Measurements from ENCODE around the gene GGT6.

Gene GGT6

DNA sequence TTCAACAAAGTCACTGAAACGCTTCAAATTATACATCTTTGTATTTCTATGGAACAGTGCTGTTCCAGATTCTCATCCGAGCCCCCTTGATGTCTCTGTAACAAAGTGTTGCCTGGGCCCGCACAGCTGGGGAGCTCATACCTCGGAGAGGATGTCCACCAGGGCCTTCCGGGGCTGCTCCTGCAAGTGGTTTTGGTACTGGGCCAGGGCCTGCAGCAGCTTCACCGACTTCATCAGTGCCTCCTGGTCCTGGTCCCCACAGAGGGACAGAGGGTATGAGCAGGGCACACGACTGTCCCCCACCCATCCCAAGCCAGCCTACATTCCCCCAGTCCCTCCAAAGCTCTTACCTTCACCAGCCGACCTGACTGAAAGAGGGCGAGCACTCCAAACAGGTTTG lies 6.7 kb downstream of the GGT6 start:
- no peak for DNase-seq (ENCODE audit: low read depth in 2 of 2)

DNA sequence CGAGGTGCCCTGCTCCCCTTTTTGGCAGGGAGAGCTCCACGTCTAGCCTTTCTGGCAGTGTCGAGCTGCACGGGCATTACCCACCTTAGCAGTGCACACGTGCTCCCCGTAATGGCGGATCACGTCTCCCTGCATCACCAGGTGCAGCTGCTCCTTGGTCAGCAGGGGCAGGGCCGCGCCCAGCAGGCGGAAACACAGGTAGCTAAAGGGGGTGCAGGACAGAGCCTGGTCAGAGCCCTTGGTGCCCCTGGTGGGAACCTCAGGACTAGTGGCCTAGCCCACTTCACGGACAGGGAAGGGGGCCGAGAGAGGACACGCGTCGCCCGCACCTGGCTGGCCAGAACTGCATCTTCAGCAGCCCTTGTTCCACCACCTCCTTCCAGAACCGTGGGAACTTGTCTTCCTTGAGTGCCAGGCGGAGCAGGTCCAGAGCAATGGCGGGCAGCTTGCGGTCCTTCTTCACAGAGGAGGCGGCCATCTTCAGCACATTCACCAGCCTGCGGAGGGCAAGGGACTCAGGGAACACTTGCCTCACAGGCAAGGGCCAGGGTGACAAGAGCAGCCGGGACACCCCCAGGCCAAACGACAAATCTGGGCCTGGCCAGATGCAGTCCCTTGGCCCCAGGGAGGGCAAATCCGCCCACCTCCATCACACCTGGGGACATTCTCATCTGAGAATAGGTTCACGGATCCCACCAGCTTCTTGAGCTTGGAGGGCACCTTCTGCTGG lies 8.4 kb downstream of the GGT6 start:
- no peak for DNase-seq (ENCODE audit: low read depth in 2 of 2)

DNA sequence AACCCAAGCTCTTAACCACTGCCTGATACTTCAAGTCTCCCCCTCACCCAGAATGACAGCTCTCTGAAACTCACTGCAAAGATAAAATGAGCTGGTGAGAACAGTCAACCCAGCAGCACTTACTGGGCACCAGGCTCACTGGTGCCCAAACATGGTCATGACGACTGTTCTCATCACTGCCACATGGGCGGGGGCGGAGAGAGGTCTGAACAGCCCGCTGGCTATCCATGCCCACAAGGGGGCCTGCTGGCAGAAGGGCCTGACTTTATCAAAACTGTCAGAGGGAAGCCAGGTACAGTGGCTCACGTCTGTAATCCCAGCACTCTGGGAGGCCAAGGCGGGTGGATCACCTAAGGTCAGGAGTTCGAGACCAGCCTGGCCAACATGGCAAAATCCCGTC lies 9.2 kb downstream of the GGT6 start:
- DNase-seq (ENCODE audit: low read depth in 2 of 2), result no peak

DNA sequence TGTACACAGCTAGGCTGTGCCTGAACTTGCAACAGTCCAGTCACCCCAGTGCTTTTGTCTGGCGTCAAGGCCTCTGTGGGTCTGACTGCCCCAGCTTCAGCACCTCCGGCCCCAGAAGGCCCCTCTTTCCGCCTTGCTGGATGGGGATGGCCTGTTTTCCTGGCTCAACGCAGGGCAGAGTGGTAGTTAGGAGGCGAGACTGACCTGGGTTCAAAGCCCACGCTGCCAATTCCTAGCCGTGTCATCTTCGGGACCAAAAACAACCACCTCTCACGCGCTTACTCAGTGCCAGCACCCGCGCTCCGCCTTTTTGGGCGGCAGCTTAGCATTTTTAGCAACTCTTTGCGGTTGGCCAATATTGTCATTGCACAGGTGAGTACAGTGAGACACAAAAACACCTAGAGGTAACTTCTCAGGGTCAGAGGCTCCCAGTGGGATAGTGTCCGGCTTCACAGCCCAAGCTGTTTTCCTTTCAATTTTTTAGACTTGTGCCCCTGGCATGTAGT lies 9.8 kb downstream of the GGT6 start:
- DNase-seq (ENCODE audit: low read depth in 2 of 2), result no peak

DNA sequence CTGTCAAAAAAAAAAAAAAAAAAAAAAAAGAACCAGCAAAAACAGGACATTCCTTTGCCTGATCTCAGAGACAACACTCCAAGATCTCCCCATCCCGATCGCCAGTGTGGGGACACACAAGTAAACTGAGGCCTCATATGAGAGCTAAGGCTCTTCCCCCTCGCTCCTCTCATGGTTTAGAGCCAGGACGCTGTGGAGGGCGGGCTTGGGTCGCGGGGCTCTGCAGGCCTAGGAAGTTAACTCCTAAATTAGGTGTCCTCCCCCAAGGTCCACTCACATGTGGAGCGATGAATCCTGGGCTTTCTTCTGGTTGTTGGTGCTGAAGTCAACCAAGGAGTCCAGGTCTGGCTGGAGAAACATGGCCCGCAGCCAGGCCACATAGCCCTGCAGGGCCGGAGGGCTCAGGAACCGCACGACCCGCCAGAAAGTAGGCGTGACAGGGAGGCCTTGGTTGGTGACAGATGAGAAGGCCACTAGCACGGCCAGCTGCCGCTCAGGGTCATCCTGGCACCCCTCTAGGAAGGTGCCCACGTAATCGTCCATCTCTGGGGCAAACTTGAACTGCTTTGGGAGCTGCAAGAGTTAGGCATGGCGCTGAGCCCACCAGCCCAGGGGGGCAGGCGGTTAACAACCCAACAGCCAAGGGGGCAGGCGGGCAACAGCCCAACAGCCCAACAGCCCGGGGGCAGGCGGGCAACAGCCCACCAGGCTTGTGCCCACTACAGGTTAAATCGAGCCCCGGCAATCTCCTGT lies 10.4 kb downstream of the GGT6 start:
- no peak for DNase-seq (ENCODE audit: low read depth in 2 of 2)

DNA sequence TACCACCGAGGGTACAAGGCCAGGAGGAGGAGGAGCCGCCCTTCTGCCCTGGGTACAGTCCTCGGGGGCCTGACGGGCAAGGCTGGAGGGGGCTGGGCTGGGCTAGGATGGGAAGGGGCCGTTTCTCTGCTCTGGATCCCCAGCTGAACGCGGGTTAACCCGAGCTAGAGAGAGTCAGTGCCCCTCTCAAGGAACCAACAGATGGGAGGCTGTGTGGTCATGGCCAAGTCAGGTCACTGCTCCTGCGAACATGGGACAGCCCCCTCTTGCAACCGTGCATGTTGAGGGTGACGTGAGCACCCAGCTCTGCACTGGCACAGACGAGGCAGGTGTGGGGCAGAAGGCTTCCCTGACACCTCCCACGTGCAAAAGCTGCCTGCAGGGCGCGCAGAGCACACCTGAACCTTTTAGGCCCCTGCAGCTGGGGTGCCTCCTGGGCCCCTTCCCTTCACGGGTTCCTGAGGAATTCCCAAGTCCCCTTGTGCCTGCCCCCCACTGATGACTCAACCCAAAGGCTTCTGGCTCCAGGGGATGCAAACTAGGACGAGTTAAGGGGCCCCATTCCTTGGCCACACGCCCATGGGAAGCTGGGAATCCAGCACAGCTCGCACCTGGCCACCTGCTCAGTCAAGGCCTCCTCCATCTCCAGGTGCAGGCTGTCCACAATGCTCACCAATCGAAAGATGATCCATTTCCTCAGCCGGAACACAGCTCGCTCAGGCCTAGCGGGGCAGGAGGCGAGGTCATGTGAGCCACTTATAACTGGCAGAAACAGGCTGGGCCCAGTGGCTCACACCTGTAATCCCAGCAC lies 11.5 kb downstream of the GGT6 start:
- no peak for DNase-seq (ENCODE audit: low read depth in 2 of 2)

DNA sequence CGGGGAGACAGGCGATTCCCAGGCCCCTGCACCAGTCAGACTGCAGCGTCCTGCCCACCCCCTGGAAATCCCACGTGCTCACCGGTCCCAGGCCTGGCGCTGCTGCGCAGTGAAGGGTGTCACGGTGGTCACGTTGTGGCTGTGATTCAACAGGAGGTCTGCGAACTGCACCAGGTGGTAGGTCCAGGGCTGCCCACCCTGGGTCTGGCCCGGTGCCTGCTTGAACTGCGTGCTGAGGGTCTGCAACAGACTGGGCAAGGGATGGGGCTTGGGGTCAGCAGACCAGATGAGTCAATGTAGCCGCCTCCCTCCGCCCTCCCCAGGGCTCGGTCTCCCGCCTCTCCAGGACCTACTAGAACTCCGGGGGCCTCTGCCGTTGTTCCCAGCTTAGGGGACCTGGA lies 12.3 kb downstream of the GGT6 start:
- DNase-seq (ENCODE audit: low read depth in 2 of 2), result no peak

DNA sequence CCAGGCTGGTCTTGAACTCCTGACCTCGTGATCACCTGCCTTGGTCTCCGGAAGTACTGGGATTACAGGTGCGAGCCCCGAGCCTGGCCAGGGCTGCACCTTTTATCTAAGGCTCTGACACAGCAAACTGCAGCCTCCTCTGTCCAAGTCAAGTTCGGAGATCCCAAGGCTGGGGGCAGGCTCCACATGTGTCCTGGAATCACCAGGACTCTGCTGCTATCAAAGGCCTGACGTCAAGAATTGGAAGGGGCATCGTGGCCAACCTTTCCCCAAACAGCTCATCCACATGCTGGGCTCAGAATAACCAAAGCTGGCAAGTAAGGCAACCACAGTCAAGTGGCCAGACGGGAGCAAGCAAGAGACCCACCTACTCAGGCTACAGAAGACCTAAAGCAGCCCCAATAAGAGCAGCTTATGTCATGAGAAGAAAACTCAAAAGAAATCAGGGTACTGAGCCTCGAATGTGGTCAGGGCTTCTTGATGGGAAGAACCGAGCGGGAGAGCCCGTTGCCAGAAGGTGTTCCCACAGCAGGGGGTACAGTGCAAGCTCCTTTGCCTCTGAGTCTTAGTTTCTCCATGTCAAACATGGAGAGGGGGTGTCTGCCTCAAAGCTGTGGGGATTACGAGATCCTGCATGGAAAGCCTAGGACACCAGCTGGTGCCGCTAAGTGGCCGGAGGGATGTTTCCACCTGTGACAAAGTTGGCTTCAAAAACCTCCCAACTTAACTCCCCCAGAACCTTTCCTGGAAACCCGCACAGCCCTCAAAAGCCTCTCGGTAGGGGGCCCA lies 13.1 kb downstream of the GGT6 start:
- no peak for DNase-seq (ENCODE audit: low read depth in 2 of 2)

DNA sequence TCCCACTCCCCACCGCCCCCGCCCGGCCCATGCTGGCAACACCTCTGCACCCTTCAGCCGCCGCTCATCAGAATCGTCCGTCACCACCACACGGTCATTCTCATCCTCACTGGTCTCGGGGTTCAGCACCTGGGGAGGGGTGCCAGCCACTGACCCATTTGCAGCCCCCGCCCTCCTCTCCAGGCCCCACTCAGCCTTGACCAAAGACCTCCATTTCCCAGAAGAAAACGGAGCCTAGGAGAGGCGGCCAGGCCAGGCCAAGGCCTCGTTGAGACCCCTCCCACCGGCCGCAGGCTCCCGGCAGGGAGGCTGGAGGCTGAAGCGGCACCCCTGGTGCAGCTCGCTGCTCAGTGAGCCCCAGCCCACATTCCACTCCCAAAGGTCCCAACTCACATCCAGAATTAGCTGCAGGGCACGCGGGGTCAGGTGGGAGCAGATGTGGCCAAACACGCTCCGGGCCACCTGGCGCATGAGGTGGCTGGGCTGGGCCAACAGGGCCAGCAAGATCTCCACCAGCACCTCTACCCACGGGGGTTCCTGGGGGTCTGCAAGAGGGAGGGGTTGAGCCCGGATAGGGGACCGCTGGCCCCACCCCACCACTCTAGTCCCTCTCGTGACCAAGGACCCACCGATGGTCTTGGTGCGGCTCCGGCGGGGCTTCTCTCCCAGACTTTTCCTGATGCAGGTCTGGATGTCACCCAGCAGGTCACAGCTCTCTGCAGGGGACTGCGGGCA lies 15.0 kb downstream of the GGT6 start:
- DNase-seq (ENCODE audit: low read depth in 2 of 2), result no peak

DNA sequence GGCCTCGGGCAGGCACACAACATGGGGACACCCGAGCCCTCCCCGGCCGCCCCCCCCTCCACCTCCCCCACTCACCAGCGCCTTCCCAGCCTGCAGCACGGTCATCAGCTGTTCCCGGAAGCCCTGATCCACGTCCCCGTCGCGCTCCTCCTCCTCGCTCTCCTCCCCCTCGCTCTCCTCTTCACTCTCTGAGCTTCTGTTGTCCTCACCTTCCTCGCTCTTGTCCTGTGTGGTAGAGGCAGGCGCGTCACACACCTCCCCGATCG lies 15.5 kb downstream of the GGT6 start:
- DNase-seq (ENCODE audit: low read depth in 2 of 2), result no peak

DNA sequence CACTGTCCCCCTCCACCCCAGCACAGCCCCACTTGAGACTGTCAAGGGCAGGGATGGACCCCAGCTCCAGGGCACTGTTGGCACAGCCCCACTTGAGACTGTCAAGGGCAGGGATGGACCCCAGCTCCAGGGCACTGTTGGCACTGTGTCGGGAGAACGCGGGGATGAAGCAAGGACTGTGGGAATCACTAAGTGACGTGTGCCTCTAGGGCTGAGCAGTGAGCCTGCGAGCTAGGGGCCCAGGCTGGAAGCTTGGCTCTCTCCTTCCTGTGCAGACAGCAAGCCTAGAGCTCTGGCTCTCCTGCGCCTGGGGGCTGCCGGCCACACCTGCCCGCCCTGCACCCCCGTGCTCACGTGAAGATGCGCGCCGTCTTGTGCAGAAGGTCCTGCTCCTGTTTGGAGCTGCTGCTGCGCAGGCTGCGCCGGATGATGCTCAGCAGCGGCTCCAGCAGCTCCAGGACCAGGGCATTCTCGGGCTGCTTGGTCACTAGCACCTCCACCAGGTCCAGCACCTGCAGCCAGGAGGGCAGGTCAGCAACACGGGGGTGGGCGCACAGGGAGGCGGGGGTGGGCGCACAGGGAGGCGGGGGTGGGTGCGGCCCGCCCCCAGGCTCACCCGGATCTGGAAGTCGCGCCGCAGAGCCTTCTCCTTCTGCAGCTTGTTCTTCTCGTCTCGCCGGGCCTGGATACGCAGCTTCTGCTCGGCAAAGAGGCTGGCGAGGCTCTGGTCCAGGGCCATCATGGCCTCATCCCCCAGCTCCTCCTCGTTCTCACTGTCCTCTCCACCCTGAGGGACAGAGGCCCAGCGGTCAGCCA lies 16.0 kb downstream of the GGT6 start:
- DNase-seq (ENCODE audit: low read depth in 2 of 2), result no peak

DNA sequence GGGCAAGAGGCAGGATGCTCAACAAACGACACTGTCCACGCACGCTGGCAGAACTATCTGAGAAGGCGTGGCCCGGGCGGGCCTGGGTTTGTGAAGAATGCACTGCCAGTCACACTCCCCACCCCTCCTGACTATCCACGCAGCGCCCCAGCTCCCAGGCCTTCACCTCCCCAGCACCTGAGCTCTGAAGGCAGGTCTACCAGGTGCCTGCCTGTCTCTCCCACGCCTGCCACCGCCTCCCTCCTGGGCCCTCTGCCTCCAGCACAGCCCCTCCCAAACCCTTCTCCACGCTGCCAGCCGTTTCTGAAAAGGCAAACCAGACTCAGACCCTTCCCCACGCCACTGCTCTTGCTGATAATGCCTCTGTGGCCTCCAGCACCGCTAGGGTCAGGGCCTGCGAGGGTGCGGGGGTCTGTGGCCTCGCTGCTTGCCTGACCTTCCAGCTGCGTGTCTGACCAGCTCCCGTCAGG lies 16.8 kb downstream of the GGT6 start:
- DNase-seq (ENCODE audit: low read depth in 2 of 2), result no peak

DNA sequence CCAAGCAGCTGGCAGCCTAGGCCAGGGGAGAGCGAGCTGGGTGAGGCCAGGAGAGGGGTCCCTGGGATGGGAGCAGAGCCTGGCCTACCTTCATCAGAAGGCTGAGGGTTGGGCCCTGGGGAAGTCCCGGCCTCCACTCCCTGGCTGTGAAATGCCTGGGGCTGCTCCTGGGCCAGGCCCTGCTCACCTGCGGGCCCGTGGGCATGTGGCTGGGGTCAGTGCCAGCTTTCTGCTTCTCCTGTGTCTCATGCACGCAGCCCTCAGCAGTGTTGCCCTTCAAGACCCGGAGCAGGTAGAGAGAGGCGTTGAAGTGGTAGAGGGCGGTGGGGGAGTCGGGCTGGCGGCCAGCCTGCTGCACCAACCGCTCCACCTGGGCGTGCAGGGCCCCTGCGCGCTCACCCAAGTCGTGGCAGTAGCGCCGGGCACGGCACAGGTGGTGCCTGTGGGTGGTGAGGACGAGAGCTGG lies 17.6 kb downstream of the GGT6 start:
- DNase-seq (ENCODE audit: low read depth in 2 of 2), result no peak

DNA sequence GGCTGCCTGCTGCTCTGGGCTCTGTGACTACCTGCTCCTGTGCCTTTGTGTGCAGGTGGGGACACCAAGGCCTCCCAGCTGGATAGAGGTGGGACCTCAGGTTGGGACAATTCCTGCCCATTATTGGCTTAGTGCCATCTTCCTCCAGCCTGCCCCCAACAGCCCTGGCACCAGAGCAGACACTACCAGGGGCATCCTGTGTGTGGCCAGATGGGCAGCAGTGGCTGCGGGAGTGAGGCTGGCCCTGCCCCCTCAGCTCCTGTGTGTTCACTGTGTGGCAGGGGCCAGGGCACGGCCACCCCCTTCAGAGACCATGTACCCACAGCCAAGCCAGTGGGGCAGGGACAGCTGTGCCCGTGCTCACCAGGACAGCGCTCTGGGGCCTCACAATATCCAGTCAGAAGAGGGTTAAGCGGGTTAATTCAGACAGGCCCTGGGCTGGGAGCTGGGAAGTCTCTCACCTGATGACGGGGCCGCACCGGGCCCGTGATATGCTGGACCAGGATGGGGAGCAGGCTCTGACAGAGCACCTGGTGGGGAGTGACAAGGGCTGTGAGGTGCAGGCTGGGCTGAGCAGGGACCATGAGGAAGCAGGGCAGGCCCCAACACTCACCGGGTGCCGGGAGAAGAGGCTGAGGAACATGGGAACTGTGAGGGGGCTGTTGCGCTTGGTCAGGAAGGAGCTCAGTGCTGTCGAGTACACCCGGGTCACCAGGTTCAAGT lies 18.2 kb downstream of the GGT6 start:
- DNase-seq (ENCODE audit: low read depth in 2 of 2), result no peak

DNA sequence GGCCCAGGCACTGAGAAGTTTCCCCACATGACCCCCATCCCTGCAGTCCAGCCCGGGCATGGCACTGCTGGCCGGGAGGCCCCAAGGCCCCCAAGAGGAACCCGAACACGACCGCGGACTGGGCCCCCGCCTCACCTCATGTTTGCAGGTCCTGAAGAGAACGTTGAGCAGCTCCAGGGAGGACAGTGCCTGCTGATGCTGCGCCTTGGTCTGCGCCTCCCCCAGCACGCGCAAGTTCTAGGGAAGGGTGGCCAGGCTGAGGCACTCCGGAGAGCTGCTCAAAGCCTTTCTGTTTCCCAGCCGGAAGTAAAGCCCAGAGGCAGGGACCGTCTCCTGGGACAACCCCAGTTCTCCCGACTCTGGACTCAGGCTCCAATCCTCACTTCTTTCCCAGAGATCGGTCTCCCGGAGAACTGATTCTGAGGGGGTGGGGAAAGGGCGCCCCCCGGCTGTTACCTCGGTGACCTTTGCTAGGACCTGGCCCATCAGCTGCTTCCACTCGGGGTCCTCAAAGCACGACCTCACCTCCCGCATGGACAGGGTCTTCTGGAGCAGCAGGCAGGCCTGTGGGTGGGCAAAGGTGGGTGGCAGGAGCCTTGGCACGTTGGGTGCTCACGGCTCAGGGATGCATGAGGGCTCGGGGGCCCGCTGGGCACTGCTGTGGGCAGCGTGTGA lies 18.9 kb downstream of the GGT6 start:
- DNase-seq (ENCODE audit: low read depth in 2 of 2), result no peak

DNA sequence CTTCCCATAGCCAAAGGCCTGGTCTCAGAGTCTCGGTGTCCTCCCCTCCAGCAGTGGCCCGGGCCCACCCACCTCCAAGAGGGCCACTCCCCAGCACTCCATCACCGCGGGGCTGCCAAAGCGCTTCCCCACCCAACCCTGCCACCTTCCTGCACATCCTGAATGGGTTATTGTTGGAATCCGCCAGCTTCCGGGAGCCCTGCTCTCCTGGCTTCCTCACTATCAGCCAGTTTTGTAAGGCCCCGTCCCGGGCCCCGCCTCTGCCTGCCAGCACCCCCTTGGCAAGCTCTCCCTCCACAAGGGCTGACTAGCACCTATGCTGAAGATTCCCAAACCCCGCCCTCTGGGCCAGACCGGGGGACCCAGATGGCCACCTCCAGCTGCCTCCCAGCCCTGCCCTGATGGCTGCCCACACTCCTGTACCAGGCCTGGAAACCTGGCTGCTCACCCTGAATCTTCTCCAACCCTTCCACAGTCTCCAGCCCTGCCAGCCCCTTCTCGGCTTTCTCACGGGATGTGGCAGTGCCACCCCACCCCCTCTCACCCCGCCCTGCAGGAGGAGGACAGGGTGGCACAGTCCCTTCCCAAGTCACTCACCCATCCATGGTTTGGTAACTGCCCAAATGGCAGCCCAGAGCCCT lies 19.6 kb downstream of the GGT6 start:
- DNase-seq (ENCODE audit: low read depth in 2 of 2), result no peak

DNA sequence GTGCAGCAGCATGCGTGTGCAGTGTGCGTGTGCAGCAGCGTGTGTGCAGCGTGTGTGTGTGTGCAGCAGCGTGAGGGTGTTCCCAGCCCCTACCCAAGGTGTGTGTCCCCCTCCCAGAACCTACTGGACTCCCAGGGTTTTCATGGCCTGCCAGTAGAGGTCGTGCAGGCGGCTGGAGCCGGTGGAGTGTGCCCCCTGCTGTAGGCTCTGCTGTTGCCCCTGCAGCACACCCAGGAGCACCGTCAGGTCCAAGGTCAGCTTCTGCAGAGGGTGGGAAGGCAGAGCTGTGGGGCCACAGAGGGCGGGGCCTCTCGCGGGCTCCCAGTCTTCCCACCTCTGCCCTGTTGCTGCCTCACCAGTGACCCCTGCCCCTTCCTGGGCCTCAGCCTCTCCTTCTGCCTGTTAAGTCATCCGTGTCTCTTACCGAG lies 20.1 kb downstream of the GGT6 start:
- no peak for DNase-seq (ENCODE audit: low read depth in 2 of 2)

DNA sequence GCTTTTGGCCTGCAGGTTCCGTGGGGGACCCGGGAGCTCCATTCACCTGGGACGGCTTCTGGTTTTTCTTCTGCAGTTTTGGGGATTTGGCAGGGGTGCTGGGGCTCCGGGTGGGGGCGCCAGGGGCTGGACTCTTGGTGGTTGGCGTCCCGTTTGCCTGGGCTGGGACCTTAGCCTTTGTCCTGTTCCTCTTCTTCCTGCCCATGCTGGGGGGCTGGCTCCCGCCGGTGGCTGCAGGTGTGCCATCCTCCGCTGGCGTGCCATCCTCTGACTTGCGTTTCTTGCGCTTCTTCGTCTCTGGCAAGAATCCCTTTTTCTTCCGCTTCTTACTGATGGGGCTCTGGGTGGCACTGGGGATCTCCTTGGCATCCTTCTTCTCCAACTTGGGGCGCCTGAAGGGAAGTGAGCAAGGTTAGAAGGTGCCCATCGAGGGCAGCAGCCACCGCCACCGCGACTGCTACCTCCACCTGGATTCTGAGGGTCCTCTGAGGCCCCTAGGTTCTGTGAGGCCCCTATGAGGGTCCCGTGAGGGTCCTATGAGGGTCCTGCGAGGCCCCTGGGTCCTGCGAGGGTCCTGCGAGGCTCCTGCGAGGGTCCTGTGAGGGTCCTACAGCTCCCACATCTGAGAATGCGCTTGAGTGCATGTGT lies 20.7 kb downstream of the GGT6 start:
- DNase-seq (ENCODE audit: low read depth in 2 of 2), result no peak

Measured in stimulated activated CD8-positive, alpha-beta memory T cell treated with anti-CD3 and anti-CD28 coated beads, Interleukin-15, amount 100 ng/mL, for 48 hours (primary cell).